AG10803 (cell line): Measurements from ENCODE around the gene B4GALT6.
A peak's percentile ranks its signal among the peaks of the same experiment; 100 is the strongest.

Experiments used
- DNase-seq: peaks from one replicate; pipeline ENCODE4 v3.0.0; 2010; ENCODE audit warnings: low read depth
- H3K4me3 ChIP-seq: 2 replicates; pipeline ENCODE4 v1.5.1; 2011; ENCODE audit warnings: mild to moderate bottlenecking, low read length, control low read depth
- CTCF ChIP-seq: conservative IDR thresholded peaks from 2 replicates; pipeline ENCODE4 v1.5.1; 2011; ENCODE audit warnings: mild to moderate bottlenecking, low read length, control low read depth, inconsistent platforms

B4GALT6 gene

GRCh38 chr18:31686986-31687928, 2.9 kb upstream of the B4GALT6 start:
- DNase-seq = no peak
- TF ChIP-seq CTCF = no peak; the same call in none of the 2 replicates
- no peak overlapping the region for H3K4me3 ChIP-seq

GRCh38 chr18:31686572-31686971, 2.2 kb upstream of the B4GALT6 start:
- H3K4me3 ChIP-seq = no peak overlapping the region
- no peak for TF ChIP-seq CTCF
- DNase-seq = no peak

- peak overlapping the region; percentile 50 for H3K4me3 ChIP-seq
- DNase-seq = peak; percentile 72
- TF ChIP-seq CTCF = no peak
These were observed 1.0 kb upstream of the B4GALT6 start for GRCh38 chr18:31685097-31686082.

- no peak for DNase-seq
- peak overlapping the region; percentile 57 for H3K4me3 ChIP-seq
- no peak for TF ChIP-seq CTCF
These were observed 458 bp downstream of the B4GALT6 start for GRCh38 chr18:31683968-31684278.

GRCh38 chr18:31683106-31683505, 1.3 kb downstream of the B4GALT6 start:
- DNase-seq = no peak
- no peak for TF ChIP-seq CTCF
- H3K4me3 ChIP-seq = no peak overlapping the region

GRCh38 chr18:31680831-31681568, 3.4 kb downstream of the B4GALT6 start:
- no peak for TF ChIP-seq CTCF
- H3K4me3 ChIP-seq = no peak overlapping the region
- no peak for DNase-seq
